ENCODE results near the gene POLD1. TPM values are rescaled to one million over a fixed set of nuclear protein-coding genes. Genes with fewer than 3 reads are reported as not detected.
A peak's percentile ranks its signal among the peaks of the same experiment; 100 is the strongest.
"Not testable (repeated sequence)": the region's sequence is repeated elsewhere in the genome, so short reads cannot be mapped to it uniquely, and the experiment has no call there.

Gene POLD1
- total RNA-seq, 2 experiments from 2014 or later: 163 to 181 TPM

- ATAC-seq: no peak
Measured at GRCh38 chr19:50433201-50434180, 49.3 kb downstream of the POLD1 start.

DNA sequence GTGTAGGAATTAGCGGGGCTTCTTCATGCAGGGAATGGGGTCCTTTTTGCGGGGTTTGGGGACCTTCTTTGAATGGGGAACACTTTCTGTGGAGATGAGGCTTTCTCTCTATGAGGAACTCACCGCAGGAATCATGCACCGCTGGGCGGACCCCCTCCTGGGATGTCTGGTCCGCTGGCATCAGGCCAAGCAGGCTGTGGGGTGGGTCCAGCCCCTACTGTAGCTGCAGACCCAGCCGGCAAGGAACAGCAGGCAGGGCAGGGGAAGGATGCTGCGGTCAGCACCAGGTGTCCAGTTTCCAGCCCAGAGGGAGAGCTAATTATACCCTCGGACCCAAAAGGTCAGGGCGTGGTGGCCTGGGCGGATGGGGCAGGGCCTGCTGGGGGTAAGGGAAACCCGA is 50.4 kb downstream of the POLD1 start:
- ChIA-PET CTCF (interaction anchor here (1.0 kb wide), 2 partner anchors 10 to 77 kb away, joined by 3 read pairs; no protein-coding TSS in a partner anchor), POLR2A (no interaction called here)
- H3K36me3 Mint-ChIP-seq (ENCODE audit: low read depth): no peaks in the 10 kb centered on the region
- no peaks in the 10 kb centered on the region for H3K9me3 Mint-ChIP-seq (ENCODE audit: insufficient read depth)
- H3K27ac Mint-ChIP-seq: no peak overlapping the region
- no peak overlapping the region for H3K4me3 Mint-ChIP-seq
- ATAC-seq (no peak), DNase-seq (no peak)
- peaks cover 10% of the 10 kb centered on the region for H3K4me1 Mint-ChIP-seq (ENCODE audit: low read depth)
- peaks cover 27% of the 10 kb centered on the region for H3K27me3 Mint-ChIP-seq (ENCODE audit: low read depth)

More at GRCh38 chr19:50433201-50434180, 49.3 kb downstream of the POLD1 start:
- no peak for DNase-seq
- ChIA-PET POLR2A (interaction anchor here (0.6 kb wide), 1 partner anchor 9 kb away, joined by 3 read pairs; no protein-coding TSS in a partner anchor), CTCF (interaction anchor here (1.0 kb wide), 2 partner anchors 9 to 76 kb away, joined by 3 read pairs; no protein-coding TSS in a partner anchor)
- Mint-ChIP-seq H3K27ac (no peak overlapping the region), H3K36me3 (ENCODE audit: low read depth) (no peaks in the 10 kb centered on the region), H3K9me3 (ENCODE audit: insufficient read depth) (no peaks in the 10 kb centered on the region), H3K4me1 (ENCODE audit: low read depth) (peaks cover 10% of the 10 kb centered on the region), H3K27me3 (ENCODE audit: low read depth) (peaks cover 33% of the 10 kb centered on the region), H3K4me3 (peak overlapping the region; percentile 28)

DNA sequence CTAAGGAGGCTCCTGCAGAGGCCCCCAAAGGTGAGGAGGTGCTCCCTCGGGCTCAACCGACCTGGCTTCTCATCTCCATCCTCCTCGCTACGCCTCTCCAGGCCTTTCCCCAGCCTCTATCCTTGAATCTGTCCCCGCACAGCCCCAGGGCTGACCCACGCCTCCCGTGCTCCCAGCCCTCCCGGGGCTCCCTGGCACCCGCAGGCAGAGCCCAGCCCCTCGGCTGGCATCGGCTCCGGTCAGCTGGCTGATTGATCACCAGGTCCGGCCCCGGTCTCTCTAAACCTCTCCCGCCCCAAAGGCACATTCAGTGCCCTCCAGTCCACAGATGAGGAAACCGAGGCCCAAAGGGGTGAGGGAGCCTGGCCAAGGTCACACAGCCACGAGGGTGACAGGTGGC is 51.1 kb downstream of the POLD1 start:
- ATAC-seq (no peak), DNase-seq (no peak)
- H3K27me3 Mint-ChIP-seq (ENCODE audit: low read depth): peaks cover 26% of the 10 kb centered on the region
- CTCF ChIA-PET: no interaction called here
- H3K4me3 Mint-ChIP-seq: no peak overlapping the region
- peaks cover 10% of the 10 kb centered on the region for H3K4me1 Mint-ChIP-seq (ENCODE audit: low read depth)
- POLR2A ChIA-PET: no interaction called here
- no peak overlapping the region for H3K27ac Mint-ChIP-seq
- no peaks in the 10 kb centered on the region for H3K36me3 Mint-ChIP-seq (ENCODE audit: low read depth)
- no peaks in the 10 kb centered on the region for H3K9me3 Mint-ChIP-seq (ENCODE audit: insufficient read depth)

DNA sequence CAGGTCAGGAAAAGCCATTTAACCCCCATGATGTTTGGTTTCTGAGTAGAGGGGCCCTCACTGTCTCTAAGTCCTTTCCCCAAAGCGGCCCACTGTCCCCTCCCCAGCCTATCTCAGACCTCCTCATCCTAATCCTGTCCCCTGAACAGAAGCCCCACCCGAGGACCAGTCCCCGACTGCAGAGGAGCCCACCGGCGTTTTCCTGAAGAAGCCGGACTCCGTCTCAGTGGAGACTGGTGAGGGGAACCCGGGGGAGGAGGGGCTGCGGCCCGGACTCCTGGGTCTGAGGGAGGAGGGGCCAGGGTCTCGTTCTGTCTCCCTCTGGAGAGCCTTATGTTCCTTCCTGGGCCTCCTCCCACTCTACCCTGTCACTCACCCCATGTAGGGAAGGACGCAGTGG is 51.5 kb downstream of the POLD1 start:
- H3K4me3 Mint-ChIP-seq: no peak overlapping the region

DNA sequence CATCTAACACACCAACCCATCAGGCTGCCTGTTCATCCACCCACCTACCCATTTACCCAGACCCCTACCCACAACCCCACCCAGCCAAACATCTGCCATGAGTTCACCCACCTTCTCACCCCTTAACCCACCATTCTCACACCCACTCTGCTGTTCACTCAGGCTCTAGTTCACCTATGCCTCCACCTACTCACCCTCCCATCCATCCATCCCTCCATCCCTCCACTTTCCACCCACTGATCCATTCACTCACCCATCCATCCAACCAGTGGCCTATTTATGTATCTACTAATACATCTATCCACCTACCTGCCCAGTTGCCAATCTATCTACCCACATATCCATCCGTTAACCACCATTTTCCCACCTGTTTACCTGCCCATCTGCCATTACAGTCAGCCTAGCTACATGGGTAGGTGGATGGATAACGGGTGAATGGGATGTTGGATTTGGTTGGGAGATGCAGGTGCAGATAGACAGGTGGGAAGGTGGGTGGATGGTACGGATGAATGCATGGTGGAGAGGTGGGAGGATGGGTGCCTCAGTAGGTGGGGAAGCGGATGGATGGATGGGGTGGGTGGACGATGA is 53.8 kb downstream of the POLD1 start:
- Mint-ChIP-seq H3K27ac (no peak overlapping the region), H3K36me3 (ENCODE audit: low read depth) (no peaks in the 10 kb centered on the region), H3K9me3 (ENCODE audit: insufficient read depth) (no peaks in the 10 kb centered on the region), H3K27me3 (ENCODE audit: low read depth) (peaks cover 19% of the 10 kb centered on the region), H3K4me1 (ENCODE audit: low read depth) (no peaks in the 10 kb centered on the region), H3K4me3 (no peak overlapping the region)
- no peak for DNase-seq
- POLR2A ChIA-PET: no interaction called here
- no peak for ATAC-seq
- CTCF ChIA-PET: no interaction called here

More for the DNA sequence above, 51.5 kb downstream of the POLD1 start:
- H3K36me3 Mint-ChIP-seq (ENCODE audit: low read depth): no peaks in the 10 kb centered on the region
- H3K27me3 Mint-ChIP-seq (ENCODE audit: low read depth): peaks cover 24% of the 10 kb centered on the region
- CTCF ChIA-PET: no interaction called here
- POLR2A ChIA-PET: no interaction called here
- H3K27ac Mint-ChIP-seq: no peak overlapping the region
- ATAC-seq (no peak), DNase-seq (no peak)
- H3K4me1 Mint-ChIP-seq (ENCODE audit: low read depth): peaks cover 10% of the 10 kb centered on the region
- H3K9me3 Mint-ChIP-seq (ENCODE audit: insufficient read depth): no peaks in the 10 kb centered on the region

DNA sequence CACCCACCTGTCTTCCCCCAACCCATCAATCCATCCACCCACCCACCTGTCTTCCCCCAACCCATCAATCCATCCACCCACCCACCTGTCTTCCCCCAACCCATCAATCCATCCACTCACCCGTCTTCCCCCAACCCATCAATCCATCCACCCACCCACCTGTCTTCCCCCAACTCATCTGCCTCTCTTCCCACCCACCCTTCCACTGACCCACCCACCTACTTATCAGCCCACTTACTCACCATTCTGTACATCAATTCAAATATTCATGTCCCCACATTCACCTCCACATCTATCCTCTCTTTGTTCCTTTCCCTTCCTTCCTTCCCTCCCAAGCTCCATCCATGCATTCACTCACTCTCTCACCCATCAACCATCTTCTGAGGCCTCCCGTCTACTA is 55.0 kb downstream of the POLD1 start:
- H3K9me3 Mint-ChIP-seq (ENCODE audit: insufficient read depth); ATAC-seq; H3K4me3 Mint-ChIP-seq; H3K4me1 Mint-ChIP-seq (ENCODE audit: low read depth); CTCF ChIA-PET; H3K27ac Mint-ChIP-seq; DNase-seq; H3K36me3 Mint-ChIP-seq (ENCODE audit: low read depth); POLR2A ChIA-PET: not testable (repeated sequence)
- H3K27me3 Mint-ChIP-seq (ENCODE audit: low read depth): peaks cover 14% of the 10 kb centered on the region

- Mint-ChIP-seq H3K27me3 (ENCODE audit: low read depth) (peaks cover 4% of the 10 kb centered on the region), H3K4me1 (ENCODE audit: low read depth) (no peaks in the 10 kb centered on the region), H3K9me3 (ENCODE audit: insufficient read depth) (no peaks in the 10 kb centered on the region), H3K27ac (no peak overlapping the region), H3K4me3 (no peak overlapping the region), H3K36me3 (ENCODE audit: low read depth) (no peaks in the 10 kb centered on the region)
- ATAC-seq: no peak
- CTCF ChIA-PET: no interaction called here
- no peak for DNase-seq
- POLR2A ChIA-PET: no interaction called here
Measured at GRCh38 chr19:50444059-50444458, 59.9 kb downstream of the POLD1 start.

DNA sequence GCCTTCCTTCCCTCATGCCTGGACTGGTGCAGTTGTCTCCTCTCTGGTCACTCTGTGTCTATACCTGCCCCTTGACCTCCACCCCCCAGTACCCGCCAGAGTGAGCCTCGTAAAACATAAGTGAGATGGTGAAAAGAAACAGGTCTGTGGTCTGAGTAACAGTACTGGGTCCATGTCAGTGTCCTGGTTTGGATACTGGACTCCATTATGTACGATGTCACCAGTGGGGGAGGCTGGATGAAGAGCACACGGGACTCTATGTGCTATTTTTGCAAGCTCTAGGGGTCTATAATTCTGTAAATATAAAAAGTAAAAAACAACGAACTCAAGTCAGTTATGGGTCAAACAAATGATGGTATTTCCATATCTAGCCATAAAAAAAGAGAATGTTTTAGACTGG is 62.9 kb downstream of the POLD1 start:
- no peaks in the 10 kb centered on the region for H3K36me3 Mint-ChIP-seq (ENCODE audit: low read depth)
- DNase-seq (no peak), ATAC-seq (no peak)
- ChIA-PET POLR2A (no interaction called here), CTCF (no interaction called here)
- H3K9me3 Mint-ChIP-seq (ENCODE audit: insufficient read depth): no peaks in the 10 kb centered on the region
- H3K4me3 Mint-ChIP-seq: no peak overlapping the region
- no peaks in the 10 kb centered on the region for H3K4me1 Mint-ChIP-seq (ENCODE audit: low read depth)
- peaks cover 4% of the 10 kb centered on the region for H3K27me3 Mint-ChIP-seq (ENCODE audit: low read depth)
- no peak overlapping the region for H3K27ac Mint-ChIP-seq

DNA sequence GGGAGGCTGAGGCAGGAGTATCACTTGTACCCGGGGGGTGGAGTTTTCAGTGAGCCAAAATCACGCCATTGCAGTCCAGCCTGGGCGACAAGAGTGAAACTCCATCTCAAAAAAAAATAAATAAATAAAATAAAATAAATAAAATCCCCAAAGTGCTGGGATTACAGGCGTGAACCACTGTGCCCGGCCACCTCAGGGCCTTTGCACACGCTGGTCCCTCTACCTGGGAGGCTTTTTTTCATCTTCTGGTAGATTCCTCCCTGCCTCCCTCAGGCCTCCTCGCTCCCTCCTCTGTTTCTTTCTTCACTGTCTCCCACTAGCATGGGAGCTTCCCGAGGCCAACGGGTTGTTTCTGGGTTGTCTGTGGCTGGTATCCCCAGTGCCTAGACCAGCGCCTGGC is 63.6 kb downstream of the POLD1 start:
- Mint-ChIP-seq H3K9me3 (ENCODE audit: insufficient read depth) (no peaks in the 10 kb centered on the region), H3K4me1 (ENCODE audit: low read depth) (no peaks in the 10 kb centered on the region), H3K27me3 (ENCODE audit: low read depth) (peaks cover 4% of the 10 kb centered on the region), H3K27ac (no peak overlapping the region), H3K36me3 (ENCODE audit: low read depth) (no peaks in the 10 kb centered on the region), H3K4me3 (no peak overlapping the region)
- DNase-seq (no peak), ATAC-seq (no peak)
- POLR2A ChIA-PET: no interaction called here
- CTCF ChIA-PET: no interaction called here

DNA sequence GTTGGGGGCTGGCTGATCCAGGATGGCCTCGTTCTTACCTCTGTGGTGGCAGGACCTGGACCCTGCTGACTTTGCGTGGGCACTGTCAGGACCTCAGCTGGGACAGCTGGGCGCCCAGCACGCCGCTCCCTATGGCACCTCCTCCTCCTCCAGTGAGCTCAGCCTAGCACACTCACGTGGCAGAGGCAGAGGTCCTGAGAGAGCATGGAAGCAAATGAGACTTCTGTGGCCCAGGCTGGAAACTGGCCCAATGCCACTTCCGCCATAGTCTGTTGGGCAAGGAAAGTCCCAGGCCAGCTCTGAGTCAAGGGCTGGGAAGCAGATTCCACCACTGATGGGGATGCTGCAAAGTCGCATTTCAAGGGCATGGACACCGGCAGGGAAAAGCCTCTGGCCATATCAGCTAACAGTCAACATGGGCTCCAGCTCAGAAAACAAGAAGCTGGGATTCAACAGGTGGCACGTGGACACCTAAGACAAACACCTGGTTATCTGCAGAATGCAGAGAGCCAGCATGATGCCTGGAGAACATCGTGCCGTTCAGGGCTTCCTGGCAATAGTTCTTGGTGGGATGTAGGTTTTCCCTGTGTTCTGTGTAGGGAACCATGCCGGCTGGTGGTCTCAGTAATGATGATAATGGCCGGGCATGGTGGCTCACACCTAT is 65.2 kb downstream of the POLD1 start:
- Mint-ChIP-seq H3K27ac (no peak overlapping the region), H3K9me3 (ENCODE audit: insufficient read depth) (no peaks in the 10 kb centered on the region), H3K4me1 (ENCODE audit: low read depth) (no peaks in the 10 kb centered on the region), H3K4me3 (no peak overlapping the region), H3K36me3 (ENCODE audit: low read depth) (no peaks in the 10 kb centered on the region), H3K27me3 (ENCODE audit: low read depth) (no peaks in the 10 kb centered on the region)
- CTCF ChIA-PET: interaction anchor here (1.8 kb wide), 1 partner anchor 11 kb away, joined by 7 read pairs; no protein-coding TSS in a partner anchor
- POLR2A ChIA-PET: no interaction called here
- DNase-seq (no peak), ATAC-seq (no peak)

DNA sequence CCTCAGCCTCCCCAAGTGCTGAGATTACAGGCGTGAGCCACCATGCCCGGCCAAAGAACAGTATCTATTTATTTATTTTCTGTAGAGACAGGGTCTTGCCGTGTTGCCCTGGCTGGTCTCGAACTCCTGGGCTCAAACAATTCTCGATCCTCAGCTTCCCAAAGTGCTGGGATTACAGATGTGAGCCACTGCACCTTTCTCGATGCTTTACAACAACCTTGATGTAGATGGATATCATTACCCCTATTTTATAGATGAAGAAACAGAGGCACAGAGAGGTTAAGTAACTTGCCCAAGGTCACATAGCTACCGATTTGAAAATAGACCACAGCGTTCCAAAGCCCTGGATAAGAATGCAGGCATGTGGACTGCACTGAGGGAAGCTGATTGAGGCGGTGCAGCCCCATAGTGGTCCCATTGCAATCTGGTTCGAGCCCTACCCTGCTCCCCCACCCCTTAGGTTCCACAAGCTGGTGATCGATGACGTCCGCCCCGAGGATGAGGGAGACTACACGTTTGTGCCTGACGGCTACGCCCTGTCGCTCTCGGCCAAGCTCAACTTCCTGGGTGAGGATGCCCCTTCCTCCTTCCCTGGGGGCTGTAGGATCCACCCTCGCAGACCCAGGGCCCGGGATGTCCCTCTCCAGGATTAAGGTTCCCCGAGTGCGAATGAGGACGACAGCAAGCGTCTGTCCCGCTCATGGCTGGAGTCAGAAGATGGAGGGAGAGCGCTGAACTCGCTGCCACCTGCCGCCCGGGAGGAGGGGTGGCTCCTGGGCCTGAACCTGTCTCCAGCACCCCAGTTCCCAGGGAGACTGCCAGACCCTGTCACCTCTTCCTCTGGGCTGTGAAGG is 66.4 kb downstream of the POLD1 start:
- H3K4me3 Mint-ChIP-seq: no peak overlapping the region
- ChIA-PET CTCF (interaction anchor here (1.0 to 1.8 kb wide), 2 partner anchors 10 to 93 kb away, joined by 3 to 7 read pairs; no protein-coding TSS in a partner anchor), POLR2A (interaction anchor here (0.7 kb wide), 1 partner anchor 57 kb away, joined by 3 read pairs; no protein-coding TSS in a partner anchor)
- no peaks in the 10 kb centered on the region for H3K4me1 Mint-ChIP-seq (ENCODE audit: low read depth)
- no peaks in the 10 kb centered on the region for H3K27me3 Mint-ChIP-seq (ENCODE audit: low read depth)
- H3K27ac Mint-ChIP-seq: no peak overlapping the region
- no peak for DNase-seq
- H3K9me3 Mint-ChIP-seq (ENCODE audit: insufficient read depth): no peaks in the 10 kb centered on the region
- no peaks in the 10 kb centered on the region for H3K36me3 Mint-ChIP-seq (ENCODE audit: low read depth)
- ATAC-seq: no peak

Data from activated CD8-positive, alpha-beta T cell treated with anti-CD3 and anti-CD28 coated beads, Interleukin-2, amount 10 ng/mL, durations not matched to agents 7 days and 5 days (primary cell).